T-helper 2 cell treated with Interferon-gamma antibody and Interleukin-4, amounts not matched to agents 5 μg/mL and 100 μg/mL, for 36 hours (primary cell): ENCODE results near the gene ST14.
"Not testable (repeated sequence)": the region's sequence is repeated elsewhere in the genome, so short reads cannot be mapped to it uniquely, and the experiment has no call there.

Experiments used
- DNase-seq: peaks from one replicate; pipeline ENCODE4 v3.0.0; 2021; ENCODE audit warnings: low spot score
- H3K27ac Mint-ChIP-seq: one replicate; pipeline ENCODE4 v1.8.0; 2021; ENCODE audit warnings: mild to moderate bottlenecking, mixed read lengths
- H3K27me3 Mint-ChIP-seq: one replicate; pipeline ENCODE4 v1.8.0; 2021; ENCODE audit warnings: low read depth, mixed read lengths
- H3K36me3 Mint-ChIP-seq: one replicate; pipeline ENCODE4 v1.8.0; 2021; ENCODE audit warnings: low read depth, mixed read lengths
- H3K4me1 Mint-ChIP-seq: one replicate; pipeline ENCODE4 v1.8.0; 2021; ENCODE audit warnings: low read depth, mixed read lengths
- H3K4me3 Mint-ChIP-seq: one replicate; pipeline ENCODE4 v1.8.0; 2022; ENCODE audit warnings: mild to moderate bottlenecking, moderate library complexity, mixed read lengths
- H3K9me3 Mint-ChIP-seq: one replicate; pipeline ENCODE4 v1.8.0; 2021; ENCODE audit warnings: mixed read lengths

Gene ST14

DNA sequence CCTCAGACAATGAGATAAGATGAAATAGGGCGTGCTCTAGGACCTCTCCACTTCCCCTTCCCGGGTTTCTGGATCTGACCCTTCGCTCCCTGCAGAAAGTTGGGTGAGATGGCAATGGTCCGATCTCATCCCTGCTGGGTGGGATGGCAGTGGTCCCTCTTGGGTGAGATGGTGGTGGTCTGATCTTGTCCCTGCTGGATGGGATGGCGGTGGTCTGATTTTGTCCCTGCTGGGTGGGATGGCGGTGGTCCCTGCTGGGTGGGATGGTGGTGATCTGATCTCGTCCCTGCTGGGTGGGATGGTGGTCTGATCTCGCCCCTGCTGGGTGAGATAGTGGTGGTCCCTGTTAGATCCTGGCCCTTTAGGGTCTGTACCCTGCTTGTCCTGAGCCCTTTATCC is 21.3 kb downstream of the ST14 start:
- Mint-ChIP-seq H3K36me3 (no peaks in the 10 kb centered on the region), H3K4me1 (no peaks in the 10 kb centered on the region), H3K27ac (no peak overlapping the region), H3K4me3 (no peak overlapping the region), H3K27me3 (peaks cover 3% of the 10 kb centered on the region), H3K9me3 (no peaks in the 10 kb centered on the region)
- no peak for DNase-seq

DNA sequence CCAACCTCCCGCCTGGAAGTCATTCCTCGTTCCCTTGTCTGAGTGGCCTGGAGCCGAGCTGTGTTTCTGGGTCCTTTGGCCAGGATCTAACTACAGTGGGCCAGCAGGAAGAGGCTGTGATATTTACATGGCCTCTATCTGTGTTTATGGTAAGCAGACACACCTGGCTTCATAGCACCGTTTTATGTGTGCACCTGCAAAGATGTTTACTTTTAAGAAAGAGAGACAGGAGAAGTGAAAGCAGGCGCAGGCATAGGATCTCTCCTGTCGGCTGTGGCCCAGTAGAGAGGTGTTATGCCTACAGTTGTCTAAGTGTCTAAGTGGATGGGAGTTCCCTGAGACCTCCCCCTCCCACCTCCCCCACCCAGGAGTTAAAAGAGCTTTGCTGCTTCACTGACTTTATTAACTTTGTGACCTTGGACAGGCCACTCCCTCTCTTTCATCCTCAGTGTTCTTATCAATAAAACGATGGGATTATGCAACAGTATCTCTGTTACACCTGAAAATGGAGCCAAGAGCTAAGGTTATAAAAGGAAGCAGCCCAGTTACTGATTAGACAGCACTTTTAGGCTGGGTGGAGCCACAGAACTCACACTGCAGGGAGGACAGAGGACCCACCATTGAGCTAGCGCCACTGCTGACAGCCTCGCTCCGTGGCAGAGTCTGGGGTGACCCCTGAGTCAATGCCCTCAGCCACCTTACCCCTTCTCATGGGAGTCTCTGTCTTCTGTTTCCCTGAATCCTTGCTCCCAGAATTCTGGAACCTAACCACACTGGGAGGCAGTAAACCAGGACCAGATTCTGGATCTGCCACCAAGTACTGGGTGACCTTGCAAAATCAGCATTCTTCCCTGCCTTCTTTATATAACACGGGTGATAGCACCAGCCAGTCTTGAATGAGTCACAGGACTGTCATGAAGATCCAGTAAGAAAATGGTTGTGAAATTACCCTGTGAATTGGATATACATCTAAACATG is 22.0 kb downstream of the ST14 start:
- Mint-ChIP-seq H3K9me3 (no peaks in the 10 kb centered on the region), H3K4me1 (no peaks in the 10 kb centered on the region), H3K27me3 (peaks cover 3% of the 10 kb centered on the region), H3K36me3 (no peaks in the 10 kb centered on the region), H3K27ac (no peak overlapping the region), H3K4me3 (no peak overlapping the region)
- DNase-seq: no peak

DNA sequence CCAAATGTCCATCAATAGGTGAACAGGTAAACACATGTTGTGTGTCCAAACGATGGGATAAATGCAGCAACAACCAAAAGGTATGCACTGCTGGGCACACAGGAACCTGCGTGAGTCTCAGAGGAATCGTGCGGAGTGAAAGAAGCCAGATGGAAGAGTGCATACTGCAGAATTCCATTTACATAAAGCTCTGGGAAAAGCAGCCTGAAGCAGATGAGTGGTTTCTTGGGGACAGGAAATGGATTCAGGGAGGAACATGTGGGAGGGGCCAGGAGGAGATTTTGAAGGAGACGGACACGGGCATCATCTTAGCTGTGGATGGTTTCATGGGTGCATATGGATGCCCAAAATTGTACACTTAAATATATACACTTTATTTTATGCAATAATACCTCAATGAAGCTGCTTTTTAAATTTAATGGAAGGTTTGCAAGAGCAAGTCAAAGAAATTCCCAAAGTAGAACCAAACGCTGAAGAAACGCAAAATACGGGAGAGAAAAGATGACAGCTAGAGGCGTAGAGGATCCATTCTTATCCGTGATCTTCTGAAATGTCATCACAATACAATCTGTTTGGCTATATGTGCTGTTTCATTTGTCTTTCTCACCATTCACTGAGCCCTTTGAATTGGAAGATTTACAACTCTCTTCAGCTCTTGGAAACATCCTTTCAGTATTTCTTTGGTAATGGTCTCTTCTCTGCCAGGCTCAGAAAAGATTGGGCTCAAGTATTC is 24.5 kb downstream of the ST14 start:
- H3K9me3 Mint-ChIP-seq: no peaks in the 10 kb centered on the region
- peaks cover 3% of the 10 kb centered on the region for H3K27me3 Mint-ChIP-seq
- no peak overlapping the region for H3K4me3 Mint-ChIP-seq
- H3K36me3 Mint-ChIP-seq: no peaks in the 10 kb centered on the region
- no peak overlapping the region for H3K27ac Mint-ChIP-seq
- DNase-seq: no peak
- H3K4me1 Mint-ChIP-seq: no peaks in the 10 kb centered on the region

DNA sequence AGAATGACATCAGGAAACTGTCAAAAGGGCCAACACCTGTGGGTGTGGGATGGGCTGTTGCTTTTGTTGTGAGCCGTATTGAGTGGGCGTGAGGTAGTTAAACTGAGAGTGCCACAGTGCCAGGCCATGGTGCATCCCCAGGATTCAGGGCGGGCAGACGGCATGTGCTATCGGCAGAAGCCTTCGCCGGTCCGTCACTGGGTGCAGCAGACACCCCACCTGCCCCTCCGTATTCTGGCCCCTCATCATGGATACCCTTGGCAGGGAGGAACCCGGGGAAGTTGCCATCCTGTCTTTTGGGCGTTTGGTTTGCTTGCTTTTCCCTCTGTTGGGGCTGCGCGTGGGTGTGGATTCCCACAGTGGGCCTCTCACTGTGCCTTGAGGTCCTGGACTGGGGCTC is 27.5 kb downstream of the ST14 start:
- Mint-ChIP-seq H3K4me3 (no peak overlapping the region), H3K36me3 (no peaks in the 10 kb centered on the region), H3K9me3 (no peaks in the 10 kb centered on the region), H3K27ac (no peak overlapping the region), H3K27me3 (peaks cover 3% of the 10 kb centered on the region), H3K4me1 (no peaks in the 10 kb centered on the region)
- DNase-seq: no peak

DNA sequence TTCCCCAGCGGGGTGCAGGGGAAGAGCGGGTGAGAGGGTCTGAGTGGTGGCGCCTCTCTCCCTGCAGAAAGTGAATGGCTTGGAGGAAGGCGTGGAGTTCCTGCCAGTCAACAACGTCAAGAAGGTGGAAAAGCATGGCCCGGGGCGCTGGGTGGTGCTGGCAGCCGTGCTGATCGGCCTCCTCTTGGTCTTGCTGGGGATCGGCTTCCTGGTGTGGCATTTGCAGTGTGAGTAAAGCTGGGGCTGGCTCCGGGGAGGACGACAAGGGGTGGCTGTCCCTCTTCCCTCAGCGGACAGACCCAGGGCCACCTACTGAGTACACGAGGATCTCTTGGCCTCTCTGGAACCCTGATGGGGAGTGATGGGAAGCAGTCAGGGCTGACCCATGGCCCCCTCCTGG is 28.5 kb downstream of the ST14 start:
- peaks cover 3% of the 10 kb centered on the region for H3K27me3 Mint-ChIP-seq

DNA sequence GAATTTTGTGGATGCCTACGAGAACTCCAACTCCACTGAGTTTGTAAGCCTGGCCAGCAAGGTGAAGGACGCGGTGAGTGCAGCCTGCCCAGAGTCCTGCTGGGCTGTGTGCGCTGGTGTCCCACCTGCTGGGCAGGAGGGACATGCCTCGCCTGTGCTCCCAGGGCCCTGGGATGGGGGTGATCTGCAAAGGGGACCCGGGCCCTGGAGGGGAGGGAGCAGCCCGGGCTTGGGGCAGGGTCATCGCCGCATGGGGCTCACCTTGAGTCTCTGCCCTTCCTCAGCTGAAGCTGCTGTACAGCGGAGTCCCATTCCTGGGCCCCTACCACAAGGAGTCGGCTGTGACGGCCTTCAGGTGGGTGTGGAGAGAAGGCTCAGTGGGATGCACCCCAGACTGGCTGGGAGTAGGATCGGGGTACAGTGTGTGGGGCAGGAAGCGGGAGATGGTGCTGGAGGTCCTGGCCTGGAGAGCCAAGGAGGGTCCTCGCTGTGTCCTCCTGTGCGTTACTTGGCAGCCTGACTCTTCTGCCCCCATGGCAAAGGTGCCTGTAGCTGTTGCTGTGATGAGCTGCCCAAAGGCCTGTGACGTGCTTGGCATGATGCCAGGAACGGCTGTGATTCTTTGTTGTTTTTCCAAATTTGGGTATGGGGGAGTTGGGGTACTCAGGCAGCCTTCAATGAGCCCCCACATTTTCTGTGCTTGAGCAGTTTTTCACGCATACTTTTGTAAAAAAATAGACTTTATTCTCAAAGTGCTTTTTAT is 29.2 kb downstream of the ST14 start:
- peaks cover 3% of the 10 kb centered on the region for H3K27me3 Mint-ChIP-seq
- H3K36me3 Mint-ChIP-seq: no peaks in the 10 kb centered on the region
- H3K4me3 Mint-ChIP-seq: no peak overlapping the region
- no peak for DNase-seq
- H3K9me3 Mint-ChIP-seq: no peaks in the 10 kb centered on the region
- H3K4me1 Mint-ChIP-seq: no peaks in the 10 kb centered on the region
- no peak overlapping the region for H3K27ac Mint-ChIP-seq

More for the DNA sequence above, 28.5 kb downstream of the ST14 start:
- H3K4me3 Mint-ChIP-seq: no peak overlapping the region
- H3K4me1 Mint-ChIP-seq: no peaks in the 10 kb centered on the region
- H3K36me3 Mint-ChIP-seq: no peaks in the 10 kb centered on the region
- no peak overlapping the region for H3K27ac Mint-ChIP-seq
- no peak for DNase-seq
- H3K9me3 Mint-ChIP-seq: no peaks in the 10 kb centered on the region

DNA sequence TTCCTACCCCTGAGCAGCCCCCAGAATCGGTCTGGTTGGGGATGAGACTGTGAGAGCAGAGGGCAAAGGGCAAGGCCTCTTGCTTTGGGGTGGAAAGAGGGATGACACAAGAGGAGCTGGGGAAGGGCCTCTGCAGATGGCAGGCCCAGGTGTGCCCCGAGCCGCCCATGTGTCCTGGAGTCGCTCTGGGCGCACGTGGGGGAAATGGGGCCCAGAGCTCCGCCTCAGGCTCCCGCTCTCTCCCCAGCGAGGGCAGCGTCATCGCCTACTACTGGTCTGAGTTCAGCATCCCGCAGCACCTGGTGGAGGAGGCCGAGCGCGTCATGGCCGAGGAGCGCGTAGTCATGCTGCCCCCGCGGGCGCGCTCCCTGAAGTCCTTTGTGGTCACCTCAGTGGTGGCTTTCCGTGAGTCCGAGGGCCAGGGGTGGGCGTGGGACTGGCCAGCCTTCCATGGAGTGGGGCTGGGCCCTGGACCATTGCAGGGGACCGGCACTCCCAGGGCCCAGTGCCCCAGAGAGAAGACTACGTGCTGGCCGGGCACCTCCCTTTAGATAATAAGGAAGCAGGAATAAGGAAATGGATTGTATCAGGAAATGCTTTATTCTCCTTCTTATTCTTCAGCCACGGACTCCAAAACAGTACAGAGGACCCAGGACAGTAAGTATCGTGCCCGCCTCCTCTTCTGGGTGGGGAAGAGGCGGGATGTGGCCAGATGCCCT is 30.1 kb downstream of the ST14 start:
- no peaks in the 10 kb centered on the region for H3K27me3 Mint-ChIP-seq
- no peaks in the 10 kb centered on the region for H3K4me1 Mint-ChIP-seq
- no peak overlapping the region for H3K4me3 Mint-ChIP-seq
- no peak overlapping the region for H3K27ac Mint-ChIP-seq
- H3K36me3 Mint-ChIP-seq: no peaks in the 10 kb centered on the region
- no peaks in the 10 kb centered on the region for H3K9me3 Mint-ChIP-seq
- DNase-seq: no peak

DNA sequence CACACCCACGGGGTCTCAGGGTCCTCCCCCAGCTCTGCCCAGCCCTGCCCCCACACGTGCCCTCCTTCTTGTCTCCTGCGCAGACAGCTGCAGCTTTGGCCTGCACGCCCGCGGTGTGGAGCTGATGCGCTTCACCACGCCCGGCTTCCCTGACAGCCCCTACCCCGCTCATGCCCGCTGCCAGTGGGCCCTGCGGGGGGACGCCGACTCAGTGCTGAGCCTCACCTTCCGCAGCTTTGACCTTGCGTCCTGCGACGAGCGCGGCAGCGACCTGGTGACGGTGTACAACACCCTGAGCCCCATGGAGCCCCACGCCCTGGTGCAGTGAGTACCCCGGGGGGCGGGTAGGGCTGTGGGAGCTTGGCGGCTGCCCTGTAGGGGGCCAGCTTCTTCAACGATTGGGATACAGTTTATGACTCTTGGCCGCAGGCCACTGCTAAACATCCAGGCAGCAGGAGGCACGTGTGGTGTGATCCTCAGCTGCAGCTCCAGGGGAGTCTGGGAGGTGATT is 30.8 kb downstream of the ST14 start:
- no peak overlapping the region for H3K4me3 Mint-ChIP-seq
- H3K4me1 Mint-ChIP-seq: no peaks in the 10 kb centered on the region
- no peaks in the 10 kb centered on the region for H3K27me3 Mint-ChIP-seq
- H3K27ac Mint-ChIP-seq: no peak overlapping the region
- no peaks in the 10 kb centered on the region for H3K9me3 Mint-ChIP-seq
- no peaks in the 10 kb centered on the region for H3K36me3 Mint-ChIP-seq
- DNase-seq: no peak

DNA sequence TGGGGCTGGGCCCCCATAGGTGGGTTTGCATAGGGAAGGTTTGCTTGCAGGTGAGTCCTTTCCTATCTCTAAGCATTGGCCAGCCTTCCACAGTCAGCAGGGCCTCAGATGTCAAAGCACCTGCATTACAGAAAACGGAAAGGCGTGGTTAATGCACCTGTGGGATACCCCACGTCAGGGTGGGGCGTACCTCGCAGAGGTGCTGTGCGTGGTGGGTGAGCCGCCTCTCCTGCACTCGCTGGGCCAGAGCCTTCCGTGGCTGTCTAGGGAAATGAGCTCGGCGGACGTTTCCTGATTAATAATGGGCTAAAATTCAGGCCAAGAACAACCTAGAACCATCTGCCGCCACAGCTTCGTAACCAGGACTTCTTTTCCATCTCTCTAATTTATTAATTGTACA is 32.3 kb downstream of the ST14 start:
- Mint-ChIP-seq H3K9me3 (no peaks in the 10 kb centered on the region), H3K4me1 (no peaks in the 10 kb centered on the region), H3K4me3 (no peak overlapping the region), H3K27ac (no peak overlapping the region), H3K27me3 (no peaks in the 10 kb centered on the region), H3K36me3 (no peaks in the 10 kb centered on the region)
- no peak for DNase-seq

DNA sequence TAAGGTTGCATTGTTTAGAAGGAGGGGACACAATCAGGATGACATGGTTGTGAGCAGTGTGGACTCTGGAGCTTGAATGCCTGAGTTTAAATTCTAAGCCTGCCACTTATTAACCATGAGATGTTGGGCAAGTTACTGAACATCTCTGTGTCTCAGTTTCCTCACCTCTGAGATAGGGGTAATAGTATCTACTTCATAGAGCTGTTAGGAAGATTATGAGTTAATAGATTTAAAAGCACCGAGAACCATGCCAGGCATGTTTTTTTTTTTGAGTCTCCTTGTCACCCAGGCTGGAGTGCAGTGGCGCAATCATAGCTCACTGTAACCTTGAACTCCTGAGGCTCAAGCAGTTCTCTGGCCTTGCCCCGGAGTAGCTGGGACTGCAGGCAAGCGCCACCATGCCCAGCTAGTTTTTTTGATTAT is 33.3 kb downstream of the ST14 start:
- Mint-ChIP-seq H3K4me3 (no peak overlapping the region), H3K4me1 (no peaks in the 10 kb centered on the region), H3K27ac (no peak overlapping the region), H3K27me3 (no peaks in the 10 kb centered on the region), H3K9me3 (no peaks in the 10 kb centered on the region), H3K36me3 (no peaks in the 10 kb centered on the region)
- no peak for DNase-seq

DNA sequence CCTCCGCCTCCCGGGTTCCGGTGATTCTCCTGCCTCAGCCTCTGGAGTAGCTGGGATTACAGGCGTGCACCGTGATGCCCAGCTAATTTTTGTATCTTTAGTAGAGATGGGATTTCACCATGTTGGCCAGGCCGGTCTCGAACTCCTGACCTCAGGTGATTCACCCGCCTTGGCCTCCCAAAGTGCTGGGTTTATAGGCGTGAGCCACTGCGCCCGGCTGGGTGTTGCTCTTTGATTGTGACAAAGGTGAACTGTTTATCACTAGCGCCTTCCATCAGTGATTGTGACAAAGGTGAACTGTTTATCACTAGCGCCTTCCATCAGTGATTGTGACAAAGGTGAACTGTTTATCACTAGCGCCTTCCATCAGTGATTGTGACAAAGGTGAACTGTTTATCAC is 34.0 kb downstream of the ST14 start:
- H3K36me3 Mint-ChIP-seq, H3K27ac Mint-ChIP-seq, DNase-seq, H3K9me3 Mint-ChIP-seq, H3K27me3 Mint-ChIP-seq, H3K4me3 Mint-ChIP-seq, H3K4me1 Mint-ChIP-seq: not testable (repeated sequence)

DNA sequence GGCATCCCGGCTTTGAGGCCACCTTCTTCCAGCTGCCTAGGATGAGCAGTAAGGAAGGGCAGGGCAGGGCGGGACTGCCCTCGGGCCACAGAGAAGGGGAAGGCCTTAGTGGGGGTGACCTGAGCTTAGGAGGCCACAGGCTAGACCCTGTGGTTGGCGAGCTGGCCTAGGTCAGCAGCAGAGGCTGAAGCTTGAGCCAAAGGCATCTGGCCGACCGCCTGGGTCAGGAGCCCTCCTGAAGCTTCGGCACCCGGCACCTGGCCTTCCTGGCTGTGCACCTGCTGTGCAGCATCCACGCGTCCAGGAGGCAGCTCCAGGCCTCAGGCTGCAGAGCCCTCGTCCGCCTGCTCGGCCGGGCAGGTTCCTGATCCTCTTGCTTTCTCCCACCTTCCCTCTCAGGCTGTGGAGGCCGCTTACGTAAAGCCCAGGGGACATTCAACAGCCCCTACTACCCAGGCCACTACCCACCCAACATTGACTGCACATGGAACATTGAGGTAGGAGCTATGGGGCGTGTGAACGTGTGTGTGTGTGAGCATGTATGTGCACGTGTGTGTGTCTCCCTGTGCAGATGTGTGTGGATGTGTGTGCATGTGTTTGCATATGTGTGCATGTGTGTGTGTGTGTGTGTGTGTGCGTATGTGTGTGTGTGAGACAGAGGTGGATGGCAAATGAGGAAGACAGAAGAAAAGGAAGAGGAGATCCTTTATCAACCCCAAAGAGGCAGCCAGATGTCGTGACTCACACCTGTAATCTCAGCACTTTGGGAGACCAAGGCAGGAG is 34.9 kb downstream of the ST14 start:
- Mint-ChIP-seq H3K36me3 (no peaks in the 10 kb centered on the region), H3K27me3 (no peaks in the 10 kb centered on the region), H3K27ac (no peak overlapping the region), H3K4me3 (no peak overlapping the region), H3K9me3 (no peaks in the 10 kb centered on the region), H3K4me1 (no peaks in the 10 kb centered on the region)
- DNase-seq: no peak
